HG03060 (cell line): Measurements from ENCODE around the gene SLC34A3.
"Not testable (repeated sequence)": the region's sequence is repeated elsewhere in the genome, so short reads cannot be mapped to it uniquely, and the experiment has no call there.

Experiments
- ATAC-seq: cut with Tn5 transposase; IDR thresholded peaks from one replicate; pipeline ENCODE4 v1.9.1; 2021; ENCODE audit warnings: low read depth, moderate number of reproducible peaks; ENCODE audit not compliant: unreplicated experiment

The SLC34A3 gene

GRCh38 chr9:137241490-137242268 is 11.0 kb downstream of the SLC34A3 start:
- ATAC-seq, result no peak

DNA sequence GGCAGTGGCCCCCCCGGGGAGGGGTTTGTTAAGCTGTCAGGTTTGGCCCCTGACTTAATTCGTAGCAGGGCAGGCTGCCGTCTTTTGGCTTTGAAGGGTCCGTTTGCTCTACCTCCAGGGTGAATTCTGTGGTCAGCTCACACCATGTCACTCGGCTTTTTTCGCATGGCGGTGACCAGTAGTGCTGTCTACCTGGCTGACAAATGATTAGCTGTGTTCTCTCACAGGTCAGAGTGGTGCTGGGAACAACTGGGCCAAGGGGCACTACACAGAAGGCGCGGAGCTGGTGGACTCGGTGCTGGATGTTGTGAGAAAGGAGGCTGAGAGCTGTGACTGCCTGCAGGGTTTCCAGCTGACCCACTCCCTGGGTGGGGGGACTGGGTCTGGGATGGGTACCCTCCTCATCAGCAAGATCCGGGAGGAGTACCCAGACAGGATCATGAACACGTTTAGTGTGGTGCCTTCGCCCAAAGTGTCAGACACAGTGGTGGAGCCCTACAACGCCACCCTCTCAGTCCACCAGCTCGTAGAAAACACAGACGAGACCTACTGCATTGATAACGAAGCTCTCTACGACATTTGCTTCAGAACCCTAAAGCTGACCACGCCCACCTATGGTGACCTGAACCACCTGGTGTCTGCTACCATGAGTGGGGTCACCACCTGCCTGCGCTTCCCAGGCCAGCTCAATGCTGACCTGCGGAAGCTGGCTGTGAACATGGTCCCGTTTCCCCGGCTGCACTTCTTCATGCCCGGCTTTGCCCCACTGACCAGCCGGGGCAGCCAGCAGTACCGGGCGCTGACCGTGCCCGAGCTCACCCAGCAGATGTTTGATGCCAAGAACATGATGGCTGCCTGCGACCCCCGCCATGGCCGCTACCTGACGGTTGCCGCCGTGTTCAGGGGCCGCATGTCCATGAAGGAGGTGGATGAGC is 11.8 kb downstream of the SLC34A3 start:
- ATAC-seq, result no peak

GRCh38 chr9:137243266-137243625 is 12.5 kb downstream of the SLC34A3 start:
- not testable (repeated sequence) for ATAC-seq

GRCh38 chr9:137243626-137244485 is 13.2 kb downstream of the SLC34A3 start:
- ATAC-seq, result no peak

DNA sequence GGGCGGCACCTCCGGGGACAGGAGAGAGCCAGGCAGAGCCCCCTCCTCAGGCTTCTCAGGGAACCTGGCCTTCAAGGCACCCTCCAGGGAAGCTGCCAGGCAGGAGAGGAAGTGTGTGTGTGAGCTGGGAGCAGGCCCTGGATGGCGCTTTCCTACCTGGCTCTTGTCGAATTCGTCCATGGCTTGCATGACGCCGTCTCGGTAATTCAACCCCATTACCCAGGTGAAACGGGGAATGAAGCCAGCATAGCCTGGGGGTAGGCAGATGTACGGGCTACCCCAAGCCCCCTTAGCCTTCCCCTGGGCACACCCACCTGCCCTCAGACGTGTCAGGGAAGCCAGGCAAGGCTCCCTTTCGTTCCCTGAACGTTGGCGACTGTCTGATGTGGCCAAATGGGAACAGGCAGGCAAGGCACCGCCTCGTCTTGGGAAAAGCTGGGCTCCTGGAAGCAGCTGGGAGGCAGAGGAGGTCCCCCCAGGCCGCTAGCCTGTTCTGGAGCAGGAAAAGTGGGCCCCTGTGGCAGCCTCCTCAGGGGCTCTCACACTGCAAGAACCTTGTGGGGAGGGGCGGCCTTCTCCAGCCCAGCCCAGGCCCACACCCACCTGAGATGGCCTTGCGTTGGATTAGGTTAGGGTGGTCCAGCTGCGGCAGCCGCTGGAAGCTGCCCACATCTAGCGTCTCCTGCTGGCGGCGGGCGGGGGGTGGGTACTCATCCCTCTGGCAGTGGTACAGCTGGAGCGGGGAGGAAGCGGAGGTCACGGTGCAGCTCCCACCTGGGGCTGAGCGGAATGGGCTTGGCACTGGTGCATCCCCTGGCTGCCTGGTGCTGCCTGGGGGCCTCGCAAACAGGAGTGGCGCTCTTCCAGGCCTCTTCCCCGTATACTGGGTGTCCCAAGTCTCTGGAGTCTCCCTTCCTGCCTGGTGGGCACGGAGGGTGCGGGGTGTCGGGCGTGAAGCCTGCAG is 14.1 kb downstream of the SLC34A3 start:
- ATAC-seq, result no peak

- ATAC-seq, result no peak
Observed at GRCh38 chr9:137245450-137246421, 15.0 kb downstream of the SLC34A3 start.

DNA sequence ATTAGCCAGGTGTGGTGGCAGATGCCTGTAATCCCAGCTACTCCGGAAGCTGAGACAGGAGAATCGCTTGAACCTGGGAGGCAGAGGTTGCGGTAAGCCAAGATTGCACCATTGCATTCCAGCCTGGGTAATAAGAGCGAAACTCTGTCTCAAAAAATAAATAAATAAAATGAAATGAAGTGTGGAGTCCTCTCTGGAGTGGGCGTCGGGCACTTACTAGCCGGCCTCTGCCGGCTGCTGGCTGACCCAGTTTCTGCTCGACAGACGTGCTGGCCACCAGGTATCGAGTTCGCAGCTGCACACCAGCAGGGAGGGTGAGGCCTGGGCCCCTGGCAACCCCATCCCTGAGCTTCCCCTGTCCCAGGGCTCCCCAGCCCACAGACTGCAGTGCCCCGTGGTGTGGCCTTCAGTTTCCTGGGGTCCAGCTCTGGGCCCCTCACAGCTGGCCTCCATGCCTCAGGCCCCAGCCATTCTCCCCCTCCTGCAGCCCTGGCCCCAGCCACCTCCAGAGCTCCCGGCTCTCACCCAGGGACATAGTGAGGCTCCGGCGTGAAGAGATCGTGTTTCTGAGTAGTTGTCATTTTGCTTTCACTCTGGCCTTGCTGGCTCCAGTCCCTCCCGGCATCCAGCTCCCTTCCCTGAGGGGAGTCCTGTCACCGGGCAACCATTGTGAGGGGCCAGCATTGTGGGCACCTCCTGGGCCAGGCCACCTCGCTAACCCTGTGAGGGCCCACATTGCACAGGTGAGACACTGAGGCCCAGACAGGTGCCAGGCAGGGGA is 16.6 kb downstream of the SLC34A3 start:
- ATAC-seq, result no peak

- no peak for ATAC-seq
Observed at GRCh38 chr9:137247916-137248175, 17.1 kb downstream of the SLC34A3 start.

DNA sequence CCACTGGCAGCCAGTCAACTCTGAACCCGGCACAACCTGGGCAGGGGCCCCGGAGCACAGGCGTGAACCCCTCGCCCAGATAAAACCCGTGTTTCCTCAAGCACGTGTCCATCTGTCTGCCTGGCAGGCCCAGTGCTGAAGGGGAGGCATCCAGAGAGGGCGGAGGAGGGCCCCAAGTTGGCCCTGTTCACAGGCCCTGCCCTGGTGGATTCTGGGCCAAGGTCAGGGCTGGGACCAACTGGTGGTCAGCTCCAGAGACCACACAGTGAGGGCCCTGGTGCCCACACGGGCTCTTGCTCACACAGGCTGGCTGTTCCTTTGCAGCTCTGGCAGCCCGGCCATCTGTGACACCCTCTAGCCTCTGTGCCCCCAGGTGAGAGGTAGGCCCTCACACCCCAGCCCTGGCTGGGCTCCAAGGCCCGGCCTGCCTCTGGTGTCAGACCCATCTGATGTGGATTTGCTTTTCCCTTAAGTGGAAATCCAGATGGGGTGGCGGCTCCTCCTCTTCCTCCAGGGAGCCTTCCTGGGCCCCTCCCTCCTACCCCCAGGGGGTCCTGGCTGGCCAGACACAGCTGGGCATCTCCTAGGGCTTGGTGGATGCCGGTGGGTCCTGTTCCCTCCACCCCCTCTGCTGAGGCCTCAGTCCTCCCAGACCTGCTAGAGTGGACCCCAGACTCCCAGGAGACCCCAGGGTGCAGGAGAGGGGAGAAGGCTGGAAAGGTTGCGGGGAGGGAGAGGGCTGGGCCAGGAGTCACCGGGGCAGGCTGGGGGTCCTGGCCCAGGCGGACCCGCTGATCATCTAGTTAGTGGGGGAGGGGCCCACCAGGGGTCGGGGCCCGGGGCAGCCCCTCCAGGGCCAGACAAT is 19.9 kb downstream of the SLC34A3 start:
- ATAC-seq, result no peak

GRCh38 chr9:137251194-137251461 is 20.4 kb downstream of the SLC34A3 start, which contains the start of gene STPG3:
Gene STPG3, plus strand, starts transcription at chr9:137251286. Its CDS starts 1 bp downstream, at chr9:137251287.
- no peak for ATAC-seq

DNA sequence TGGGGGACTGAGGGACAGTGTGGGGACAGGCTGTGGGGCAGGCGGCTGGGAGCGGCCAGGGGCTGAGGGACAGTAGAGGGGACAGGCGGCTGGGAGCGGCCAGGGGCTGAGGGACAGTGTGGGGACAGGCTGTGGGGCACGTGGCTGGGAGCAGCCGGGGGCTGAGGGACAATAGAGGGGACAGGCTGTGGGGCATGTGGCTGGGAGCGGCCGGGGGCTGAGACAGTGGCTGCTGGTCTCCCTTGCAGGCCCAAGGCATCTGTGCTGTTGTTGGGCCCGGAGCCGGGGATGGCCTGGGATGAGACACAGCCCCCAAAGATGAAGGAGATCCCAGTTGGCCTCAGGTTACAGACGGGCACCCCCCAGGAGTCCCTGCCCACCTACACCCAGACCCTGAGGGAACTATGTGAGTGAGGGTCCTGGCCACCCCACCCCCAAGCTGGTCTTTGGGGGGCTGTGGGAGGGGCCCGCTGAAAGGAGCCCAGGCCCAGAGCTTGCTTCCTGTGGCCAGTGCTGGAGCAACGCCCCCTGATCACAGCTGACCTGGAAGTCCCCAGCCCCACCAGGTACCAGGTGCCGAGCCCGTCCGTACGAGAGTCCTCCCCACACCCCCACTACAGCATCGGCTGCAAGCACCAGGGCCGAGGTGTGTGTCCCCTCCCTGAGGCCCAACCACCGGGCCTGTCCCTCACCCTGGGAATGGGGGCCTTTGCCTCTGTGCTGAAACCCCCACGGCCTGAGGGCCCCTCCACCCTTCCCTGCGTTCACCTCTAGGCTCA is 21.0 kb downstream of the SLC34A3 start:
- no peak for ATAC-seq

- ATAC-seq, result no peak
Observed at GRCh38 chr9:137252555-137253506, 22.1 kb downstream of the SLC34A3 start.

DNA sequence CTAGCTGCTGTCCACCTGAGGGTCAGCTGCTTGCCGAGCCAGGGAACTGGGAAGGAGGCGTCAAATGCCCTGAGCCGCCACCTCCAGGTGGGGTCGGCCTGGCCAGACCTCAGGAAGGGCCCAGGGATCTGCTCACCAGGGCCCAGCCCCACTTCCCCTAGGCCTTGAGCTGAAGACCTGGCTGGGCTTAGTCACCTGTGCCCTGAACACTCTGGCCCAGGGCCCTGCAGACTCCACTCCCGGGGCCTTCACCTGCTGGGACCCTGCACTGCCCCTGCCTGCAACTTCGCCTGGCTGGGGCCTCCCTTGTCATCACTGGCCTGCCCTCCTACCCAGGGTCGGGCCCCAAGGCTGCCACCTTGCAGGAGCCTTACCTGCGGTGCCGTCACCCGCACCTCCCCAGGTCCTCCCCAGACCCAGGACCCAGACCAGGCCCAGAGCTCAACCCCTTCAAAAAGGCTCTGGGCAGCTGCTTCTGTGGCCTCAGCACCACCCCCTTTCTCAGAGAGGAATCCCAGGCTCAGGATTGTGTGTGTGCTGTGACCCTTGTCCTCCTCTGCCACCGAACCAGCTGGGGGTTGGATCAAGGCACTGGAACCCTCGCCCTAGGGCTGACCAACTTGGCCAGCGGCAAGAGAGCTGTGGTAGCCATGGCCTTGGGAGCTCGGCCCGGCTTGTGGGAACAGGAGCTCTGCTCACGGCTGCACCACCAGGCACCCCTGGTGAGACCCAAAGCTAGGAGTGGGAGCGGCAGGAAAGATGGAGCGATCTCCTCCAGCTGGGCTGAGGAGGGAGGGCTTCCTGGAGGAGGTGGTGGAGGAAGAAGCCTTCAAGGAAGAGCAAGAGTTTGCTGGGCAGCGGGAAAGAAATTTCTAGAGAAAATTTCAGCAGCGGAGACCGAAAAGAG is 23.3 kb downstream of the SLC34A3 start:
- no peak for ATAC-seq
